HG03175 (cell line): ENCODE data around the gene ELOVL1.

ENCODE experiments used
- ATAC-seq: cut with Tn5 transposase; IDR thresholded peaks from one replicate; pipeline ENCODE4 v1.9.1; 2021; ENCODE audit warnings: mild to moderate bottlenecking, moderate library complexity; ENCODE audit not compliant: unreplicated experiment

The ELOVL1 gene

DNA sequence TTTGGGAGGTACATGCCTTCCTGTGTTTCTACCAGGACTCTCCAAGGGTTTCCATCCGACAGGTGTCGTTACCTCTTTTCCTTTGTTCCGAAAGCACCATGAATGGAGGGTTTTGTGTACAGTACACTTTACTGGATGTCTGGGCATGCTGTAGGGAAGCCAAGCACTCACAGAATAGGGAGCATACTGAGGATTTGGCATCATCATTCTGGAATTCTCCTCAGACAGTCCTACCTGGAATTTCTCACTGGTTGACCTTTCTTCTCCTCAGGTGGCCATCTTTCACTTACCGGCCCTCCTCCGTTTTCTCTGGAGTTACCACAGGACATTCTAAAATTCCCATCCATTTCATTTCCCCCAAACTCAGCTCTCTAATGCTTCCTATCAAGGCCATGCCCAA is 36.1 kb downstream of the ELOVL1 start:
- no peak for ATAC-seq

DNA sequence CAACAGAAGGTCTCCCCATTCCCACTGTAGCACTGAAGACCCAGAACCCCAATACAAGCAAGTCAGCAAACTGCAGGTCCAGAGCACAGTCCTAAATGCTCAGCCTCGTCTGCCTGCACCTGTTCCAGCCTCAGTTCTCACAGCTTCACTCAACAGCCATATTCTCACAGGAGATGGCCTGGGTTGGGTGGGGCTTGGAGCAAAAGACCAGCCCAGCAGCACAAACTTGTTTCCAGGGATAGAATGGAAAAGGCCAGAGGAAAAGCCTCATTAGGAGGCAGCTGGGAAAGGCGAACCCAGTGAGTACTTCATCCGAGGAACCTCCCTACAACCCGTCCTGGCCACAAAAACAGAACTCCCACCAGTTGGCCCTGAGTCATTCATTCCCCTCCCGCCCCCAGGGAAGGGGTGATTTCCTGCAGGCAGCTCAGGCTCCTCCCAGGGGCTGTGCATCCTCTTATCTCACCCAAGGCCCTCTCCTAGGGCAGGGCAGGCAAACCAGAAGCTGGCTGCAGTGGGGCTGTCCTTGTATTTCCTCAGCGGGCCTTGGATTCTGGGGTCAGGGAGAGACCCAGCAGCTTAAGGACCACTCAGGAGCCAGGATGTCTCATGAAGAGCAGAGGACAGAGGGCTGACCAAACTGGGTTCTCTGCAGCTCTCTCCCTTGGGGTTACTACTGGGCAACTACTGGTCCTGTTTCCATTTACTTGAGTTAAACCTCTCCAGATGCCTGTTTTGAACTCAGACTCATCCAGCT is 37.6 kb downstream of the ELOVL1 start:
- ATAC-seq: no peak

DNA sequence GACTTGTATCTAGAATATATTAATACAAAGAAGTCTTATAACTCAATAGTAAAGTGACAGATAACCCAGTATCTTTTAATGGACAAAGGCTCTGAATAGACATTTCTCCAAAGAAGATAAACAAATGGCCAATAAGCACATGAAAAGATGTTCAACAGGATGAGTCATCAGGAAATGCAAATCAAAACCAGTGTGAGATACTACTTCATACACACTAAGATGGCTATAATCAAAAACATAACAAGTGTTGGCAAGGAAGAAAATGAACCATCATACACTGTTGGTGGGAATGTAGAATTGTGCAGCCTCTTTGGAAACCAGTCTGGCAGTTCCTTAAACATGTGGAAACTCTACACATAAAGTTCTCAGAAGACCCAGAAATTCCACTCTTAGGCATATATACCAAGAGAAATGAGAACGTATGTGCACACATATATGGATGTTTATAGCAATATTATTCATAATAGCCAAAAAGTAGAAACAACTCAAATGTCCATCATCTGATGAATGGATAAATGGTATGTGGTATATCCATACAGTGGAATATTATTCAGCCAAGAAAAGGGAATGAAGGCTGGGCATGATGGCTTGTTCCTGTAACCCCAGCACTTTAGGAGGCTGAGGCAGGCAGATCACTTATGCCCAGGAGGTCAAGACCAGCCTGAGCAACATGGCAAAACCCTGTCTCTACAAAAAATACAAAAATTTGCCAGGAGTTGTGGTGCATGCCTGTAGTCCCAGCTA is 40.1 kb downstream of the ELOVL1 start:
- ATAC-seq: no peak

DNA sequence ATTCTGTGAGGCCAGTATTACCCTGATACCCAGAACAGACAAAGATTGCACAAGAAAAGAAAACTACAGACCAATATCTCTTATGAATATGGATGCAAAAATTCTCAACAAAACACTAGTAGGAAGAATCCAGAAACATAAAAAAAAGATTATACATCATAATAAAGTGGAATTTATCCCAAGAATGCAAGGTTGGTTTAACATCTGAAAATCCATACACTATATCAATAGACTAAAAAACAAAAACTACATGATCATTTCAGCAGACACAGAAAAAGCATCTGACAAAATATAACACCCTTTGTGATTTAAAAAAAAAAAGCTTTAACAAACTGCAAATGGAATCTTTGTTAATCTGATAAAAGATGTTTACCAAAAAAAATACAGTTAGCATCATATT is 42.4 kb downstream of the ELOVL1 start:
- ATAC-seq: no peak

DNA sequence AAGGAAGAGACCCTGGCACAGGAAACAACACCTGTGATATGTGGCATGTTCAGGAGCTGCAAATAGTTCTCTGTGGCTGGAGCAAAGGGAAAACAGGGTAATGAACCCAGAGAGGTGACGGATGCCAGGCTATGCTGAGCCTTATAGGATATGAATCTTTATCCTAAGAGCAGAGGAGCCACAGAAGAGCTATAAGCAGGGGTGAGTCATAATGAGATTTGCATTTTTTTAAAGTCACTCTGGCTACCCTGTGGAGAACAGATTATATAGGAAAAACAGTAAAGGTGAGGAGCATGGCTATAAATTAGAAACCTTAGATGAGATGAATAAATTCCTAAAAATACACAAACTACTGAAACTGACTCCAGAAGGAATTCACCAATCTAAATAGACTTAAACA is 43.0 kb downstream of the ELOVL1 start:
- ATAC-seq: no peak

DNA sequence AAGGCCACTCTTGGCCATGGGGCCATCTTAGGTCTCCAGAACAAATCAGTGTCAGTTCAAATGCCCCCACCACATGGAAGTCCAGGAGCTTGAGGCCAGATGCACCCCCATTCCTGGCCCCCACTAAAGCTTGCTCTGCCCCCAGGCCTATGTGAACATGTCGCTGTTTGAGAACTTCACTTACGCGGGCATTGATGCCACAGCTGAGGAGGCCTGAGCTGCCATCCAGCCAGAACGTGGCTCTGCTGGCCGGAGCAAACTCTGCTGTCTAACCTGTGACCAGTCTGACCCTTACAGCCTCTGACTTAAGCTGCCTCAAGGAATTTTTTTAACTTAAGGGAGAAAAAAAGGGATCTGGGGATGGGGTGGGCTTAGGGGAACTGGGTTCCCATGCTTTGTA is 45.3 kb downstream of the ELOVL1 start:
- ATAC-seq: no peak

DNA sequence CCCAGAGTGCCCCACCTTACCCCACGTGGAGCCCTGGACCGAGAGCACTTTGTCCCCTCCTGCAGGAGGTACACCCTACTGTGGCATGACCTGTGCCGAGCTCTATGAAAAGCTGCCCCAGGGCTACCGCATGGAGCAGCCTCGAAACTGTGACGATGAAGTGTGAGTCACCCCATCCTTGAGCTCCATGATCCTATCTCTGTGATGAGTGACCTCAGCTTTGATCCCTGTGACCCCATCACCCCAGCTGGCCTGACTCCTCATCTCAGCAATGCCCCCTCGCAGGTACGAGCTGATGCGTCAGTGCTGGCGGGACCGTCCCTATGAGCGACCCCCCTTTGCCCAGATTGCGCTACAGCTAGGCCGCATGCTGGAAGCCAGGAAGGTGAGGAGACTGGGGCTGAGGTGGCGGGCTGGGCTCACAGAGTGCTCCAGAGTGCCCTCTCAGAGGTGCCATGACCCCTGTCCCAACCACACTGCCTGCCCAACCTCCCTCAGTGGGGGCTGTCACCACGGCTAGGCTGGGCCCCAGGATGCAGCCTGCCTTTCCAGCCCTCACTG is 46.4 kb downstream of the ELOVL1 start:
- no peak for ATAC-seq

DNA sequence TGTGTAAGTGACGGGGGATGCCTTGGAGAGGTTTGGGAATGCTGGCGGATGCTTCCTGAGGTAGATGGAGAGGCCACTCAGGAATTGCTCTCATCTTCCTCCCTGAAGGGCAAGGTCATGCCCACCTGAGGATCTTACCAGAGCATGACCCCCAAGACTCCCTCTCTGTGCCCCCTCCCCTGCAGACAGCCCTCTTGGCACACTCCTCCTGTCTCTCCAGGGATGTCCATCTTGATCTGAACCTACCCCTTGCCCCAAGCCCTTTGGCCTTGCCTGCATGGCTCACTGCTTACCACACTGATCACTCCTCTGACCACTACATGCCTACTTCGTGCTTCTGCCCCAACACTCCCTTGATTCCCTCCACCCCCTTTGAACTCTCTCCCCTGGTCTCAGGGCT is 48.0 kb downstream of the ELOVL1 start:
- ATAC-seq: no peak

DNA sequence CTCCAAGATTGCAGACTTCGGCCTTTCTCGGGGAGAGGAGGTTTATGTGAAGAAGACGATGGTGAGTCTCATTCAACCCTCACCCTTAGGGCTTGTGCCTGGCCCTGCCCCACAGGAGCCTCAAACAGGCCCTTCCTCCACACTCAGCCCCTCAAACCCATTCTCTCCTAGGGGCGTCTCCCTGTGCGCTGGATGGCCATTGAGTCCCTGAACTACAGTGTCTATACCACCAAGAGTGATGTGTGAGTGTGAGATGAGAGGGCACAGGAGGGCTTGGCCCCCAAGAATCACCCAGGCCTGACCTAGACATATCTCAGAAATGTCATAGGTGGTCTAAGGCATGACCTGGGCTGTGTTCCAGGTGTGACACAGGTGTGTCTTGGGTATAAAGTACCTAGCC is 48.5 kb downstream of the ELOVL1 start:
- no peak for ATAC-seq

DNA sequence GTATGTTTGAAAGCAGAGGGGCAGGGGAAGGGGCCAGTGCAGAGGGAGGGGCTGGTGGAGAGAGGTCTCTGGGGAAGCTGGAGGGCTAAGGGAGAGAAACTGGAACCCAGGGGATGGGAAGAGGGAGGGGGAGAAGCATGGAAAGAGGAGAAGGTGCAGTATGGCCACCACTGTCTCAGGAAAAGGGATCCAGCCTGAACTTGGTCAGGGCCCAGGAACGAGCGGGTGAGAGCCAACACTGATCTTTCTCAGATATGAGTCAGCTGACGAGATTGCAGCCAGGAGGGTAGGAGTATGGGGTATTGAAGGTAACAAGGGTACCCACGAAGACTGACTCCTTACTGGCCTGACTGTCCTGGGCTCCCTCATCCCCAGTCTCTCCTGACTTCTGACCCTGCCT is 49.0 kb downstream of the ELOVL1 start:
- ATAC-seq: no peak

DNA sequence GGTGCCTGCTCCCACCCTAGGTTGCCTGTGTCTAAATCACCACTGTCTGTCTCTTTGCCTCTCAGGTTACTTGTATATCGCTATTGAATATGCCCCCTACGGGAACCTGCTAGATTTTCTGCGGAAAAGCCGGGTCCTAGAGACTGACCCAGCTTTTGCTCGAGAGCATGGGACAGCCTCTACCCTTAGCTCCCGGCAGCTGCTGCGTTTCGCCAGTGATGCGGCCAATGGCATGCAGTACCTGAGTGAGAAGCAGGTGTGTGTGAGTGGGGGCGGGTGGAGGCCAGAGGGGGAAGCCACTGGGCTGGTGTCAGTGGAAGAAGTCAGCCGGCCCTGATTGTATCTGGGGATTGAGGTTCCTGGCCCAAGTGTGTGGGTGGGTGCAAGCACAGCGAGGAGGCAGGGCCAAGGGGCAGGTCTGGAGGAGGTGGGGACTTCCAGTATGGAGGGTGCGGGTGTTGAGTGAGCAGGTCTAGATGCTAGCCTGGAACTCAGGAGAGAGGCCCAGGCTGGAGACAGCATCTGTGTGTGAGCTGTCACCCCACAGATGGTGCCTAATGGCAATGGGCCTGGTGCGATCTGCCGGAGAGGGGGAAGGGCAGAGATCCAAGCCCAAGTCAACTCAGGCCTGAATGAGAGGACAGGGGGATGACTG is 49.9 kb downstream of the ELOVL1 start:
- ATAC-seq: no peak

DNA sequence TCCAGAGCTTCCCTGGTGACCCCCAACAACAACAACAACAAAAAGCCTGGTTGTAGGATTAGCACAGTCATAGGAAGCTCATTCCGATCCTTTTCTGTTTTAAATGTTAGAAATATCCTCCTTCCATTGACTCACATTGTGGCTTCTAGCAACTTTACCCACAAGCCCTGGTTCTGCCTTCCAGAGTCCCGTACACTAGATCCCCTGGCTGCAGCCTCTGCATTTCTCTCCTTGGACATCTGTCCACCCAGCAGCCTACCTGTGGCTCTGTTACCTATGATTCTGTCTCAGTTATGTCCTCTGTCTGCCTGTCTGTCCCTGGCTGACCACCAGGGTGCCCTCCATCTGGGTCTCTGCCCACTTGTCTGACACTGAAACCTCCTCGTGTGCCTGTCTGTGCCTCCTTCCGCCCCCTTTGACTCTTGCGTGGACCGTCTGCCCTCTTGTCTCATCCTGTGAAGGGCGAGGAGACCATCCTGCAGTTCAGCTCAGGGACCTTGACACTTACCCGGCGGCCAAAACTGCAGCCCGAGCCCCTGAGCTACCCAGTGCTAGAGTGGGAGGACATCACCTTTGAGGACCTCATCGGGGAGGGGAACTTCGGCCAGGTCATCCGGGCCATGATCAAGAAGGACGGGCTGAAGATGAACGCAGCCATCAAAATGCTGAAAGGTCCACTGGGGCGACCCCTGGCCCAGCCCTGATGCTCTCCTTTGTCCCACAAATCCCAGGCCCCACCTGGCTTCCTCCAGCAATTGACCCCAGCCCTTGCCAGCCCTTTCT is 50.9 kb downstream of the ELOVL1 start:
- no peak for ATAC-seq

DNA sequence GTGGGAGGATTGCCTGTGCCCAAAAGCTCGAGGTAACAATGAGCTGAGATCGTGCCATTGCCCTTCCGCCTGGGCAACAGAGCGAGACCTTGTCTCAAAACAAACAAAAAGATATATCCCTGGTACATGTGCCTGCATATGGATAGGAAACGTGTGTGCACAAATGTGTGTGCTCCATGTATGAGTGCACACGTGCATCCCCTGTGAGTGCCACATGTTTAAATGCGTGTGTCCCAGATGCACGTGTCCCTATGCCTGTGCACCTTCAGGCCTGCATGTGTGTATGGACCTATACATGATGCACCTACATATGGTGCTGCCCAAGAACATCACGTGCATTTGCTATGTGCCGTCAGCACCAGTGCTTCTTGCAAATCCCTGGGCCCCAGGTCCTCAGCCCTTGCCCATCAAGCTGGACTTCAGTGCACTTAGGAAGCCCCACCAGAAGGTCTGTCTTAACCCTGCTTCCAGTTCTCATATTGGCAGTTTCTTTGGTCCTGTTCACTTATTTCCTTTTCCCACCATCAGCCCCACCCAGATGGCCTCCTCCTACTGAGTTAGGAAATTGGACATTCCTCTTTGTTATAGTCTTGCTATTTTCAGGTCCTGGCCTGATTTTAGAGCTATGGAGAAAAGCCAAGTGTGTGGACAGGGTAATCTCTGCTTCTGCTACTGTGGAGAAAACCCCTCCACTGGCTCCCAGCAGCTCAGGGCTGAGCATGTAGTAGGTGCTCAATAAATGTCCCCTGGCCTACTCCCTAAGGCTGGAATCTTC is 51.7 kb downstream of the ELOVL1 start:
- ATAC-seq: no peak

DNA sequence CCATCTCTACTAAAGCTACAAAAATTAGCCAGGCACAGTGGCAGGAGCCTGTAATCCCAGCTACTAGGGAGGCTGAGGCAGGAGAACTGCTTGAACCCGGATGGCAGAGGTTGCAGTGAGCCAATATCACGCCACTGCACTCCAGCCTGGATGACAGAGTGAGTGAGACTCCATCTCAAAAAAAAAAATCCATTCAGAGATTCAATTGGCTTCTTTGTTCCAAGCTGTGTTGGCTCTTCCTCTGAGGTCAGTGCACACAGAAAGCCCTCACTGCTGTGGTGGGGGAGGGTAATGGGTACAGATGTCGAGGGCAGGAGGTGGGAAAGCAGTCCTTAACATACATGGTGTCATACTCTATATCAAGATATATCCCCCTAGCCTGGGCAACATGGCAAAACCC is 52.3 kb downstream of the ELOVL1 start:
- ATAC-seq: no peak

DNA sequence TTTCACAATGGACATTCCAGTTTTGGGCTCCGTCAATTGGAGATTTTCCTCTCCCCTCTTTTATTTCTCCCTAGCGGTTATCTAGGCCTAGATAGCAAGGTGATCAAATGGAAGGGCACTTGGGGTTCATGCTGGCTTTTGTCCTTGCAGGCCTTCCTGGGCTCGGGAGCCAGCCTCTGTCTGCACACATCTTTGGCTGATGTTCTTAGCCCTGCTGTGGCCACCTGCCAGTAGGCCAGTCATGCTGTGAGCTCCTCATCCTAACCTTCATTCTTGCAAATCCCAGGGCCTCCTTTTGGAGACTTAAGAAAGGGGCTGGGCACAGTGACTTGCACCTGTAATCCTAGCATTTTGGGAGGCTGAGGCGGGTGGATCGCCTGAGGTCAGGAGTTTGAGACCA is 53.6 kb downstream of the ELOVL1 start:
- no peak for ATAC-seq

DNA sequence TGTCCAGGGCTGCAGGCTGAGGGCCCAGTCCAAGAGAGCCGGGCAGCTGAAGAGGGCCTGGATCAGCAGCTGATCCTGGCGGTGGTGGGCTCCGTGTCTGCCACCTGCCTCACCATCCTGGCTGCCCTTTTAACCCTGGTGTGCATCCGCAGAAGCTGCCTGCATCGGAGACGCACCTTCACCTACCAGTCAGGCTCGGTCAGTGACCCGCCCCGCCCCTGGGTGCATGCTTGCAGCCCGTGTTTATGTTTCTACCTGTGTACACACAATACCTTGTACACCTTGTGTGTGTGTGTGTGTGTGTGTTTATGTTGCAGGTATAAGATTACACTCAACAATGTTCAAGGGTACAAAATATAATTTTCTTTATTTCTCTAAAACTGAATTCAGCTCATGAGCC is 54.0 kb downstream of the ELOVL1 start:
- no peak for ATAC-seq
